ENCODE data around the gene NAT10. TPM values are rescaled to one million over a fixed set of nuclear protein-coding genes. Genes with fewer than 3 reads are reported as not detected.

NAT10 gene
- total RNA-seq, 1 donor from 2014 or later: 63.5 TPM

DNA sequence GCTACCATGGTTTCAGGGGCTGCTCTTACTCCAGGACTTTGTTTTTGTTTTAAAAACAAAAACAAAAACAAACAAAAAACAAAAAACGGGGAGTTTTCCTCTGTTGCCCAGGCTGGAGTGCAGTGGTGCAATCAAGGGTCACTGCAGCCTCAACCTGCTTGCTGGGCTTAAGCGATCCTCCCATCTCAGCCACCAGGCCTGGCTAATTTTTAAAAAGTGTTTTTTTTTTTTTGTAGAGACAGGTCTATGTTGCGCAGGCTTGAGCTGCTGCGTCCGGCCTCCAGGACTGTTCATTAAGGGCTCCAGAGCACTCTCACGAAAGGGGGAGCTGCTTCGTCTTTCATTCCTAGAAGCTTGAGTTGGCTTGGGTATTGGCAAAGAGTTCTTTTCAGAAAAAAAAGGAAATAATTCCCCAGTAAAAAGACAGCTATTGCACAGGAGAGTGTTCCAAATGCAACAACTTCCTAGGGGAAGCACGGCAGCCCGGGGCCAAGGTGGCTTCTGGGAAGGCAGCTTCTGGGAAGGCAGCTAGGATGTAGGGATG is 78.5 kb downstream of the NAT10 start:
- TF ChIP-seq, protein P1, sequence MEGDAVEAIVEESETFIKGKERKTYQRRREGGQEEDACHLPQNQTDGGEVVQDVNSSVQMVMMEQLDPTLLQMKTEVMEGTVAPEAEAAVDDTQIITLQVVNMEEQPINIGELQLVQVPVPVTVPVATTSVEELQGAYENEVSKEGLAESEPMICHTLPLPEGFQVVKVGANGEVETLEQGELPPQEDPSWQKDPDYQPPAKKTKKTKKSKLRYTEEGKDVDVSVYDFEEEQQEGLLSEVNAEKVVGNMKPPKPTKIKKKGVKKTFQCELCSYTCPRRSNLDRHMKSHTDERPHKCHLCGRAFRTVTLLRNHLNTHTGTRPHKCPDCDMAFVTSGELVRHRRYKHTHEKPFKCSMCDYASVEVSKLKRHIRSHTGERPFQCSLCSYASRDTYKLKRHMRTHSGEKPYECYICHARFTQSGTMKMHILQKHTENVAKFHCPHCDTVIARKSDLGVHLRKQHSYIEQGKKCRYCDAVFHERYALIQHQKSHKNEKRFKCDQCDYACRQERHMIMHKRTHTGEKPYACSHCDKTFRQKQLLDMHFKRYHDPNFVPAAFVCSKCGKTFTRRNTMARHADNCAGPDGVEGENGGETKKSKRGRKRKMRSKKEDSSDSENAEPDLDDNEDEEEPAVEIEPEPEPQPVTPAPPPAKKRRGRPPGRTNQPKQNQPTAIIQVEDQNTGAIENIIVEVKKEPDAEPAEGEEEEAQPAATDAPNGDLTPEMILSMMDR (conservative IDR thresholded peaks at IDR 0.05): no peak
- DNase-seq (ENCODE audit: extremely low spot score, unreplicated experiment): no peak
- H3K27me3 Mint-ChIP-seq: peaks cover 6% of the 10 kb centered on the region
- no peak overlapping the region for H3K27ac Mint-ChIP-seq
- H3K4me3 Mint-ChIP-seq: no peak overlapping the region
- H3K4me1 Mint-ChIP-seq (ENCODE audit: unreplicated experiment): peaks cover 27% of the 10 kb centered on the region
- H3K36me3 Mint-ChIP-seq: no peaks in the 10 kb centered on the region
- H3K9me3 Mint-ChIP-seq: no peaks in the 10 kb centered on the region

GRCh38 chr11:34184505-34185015 is 79.1 kb downstream of the NAT10 start:
- peaks cover 6% of the 10 kb centered on the region for H3K27me3 Mint-ChIP-seq
- no peak for DNase-seq (ENCODE audit: extremely low spot score, unreplicated experiment)
- H3K4me1 Mint-ChIP-seq (ENCODE audit: unreplicated experiment): peaks cover 32% of the 10 kb centered on the region
- TF ChIP-seq, protein P1 (conservative IDR thresholded peaks at IDR 0.05): no peak
- H3K4me3 Mint-ChIP-seq: no peak overlapping the region
- H3K36me3 Mint-ChIP-seq: no peaks in the 10 kb centered on the region
- no peaks in the 10 kb centered on the region for H3K9me3 Mint-ChIP-seq
- H3K27ac Mint-ChIP-seq: no peak overlapping the region

DNA sequence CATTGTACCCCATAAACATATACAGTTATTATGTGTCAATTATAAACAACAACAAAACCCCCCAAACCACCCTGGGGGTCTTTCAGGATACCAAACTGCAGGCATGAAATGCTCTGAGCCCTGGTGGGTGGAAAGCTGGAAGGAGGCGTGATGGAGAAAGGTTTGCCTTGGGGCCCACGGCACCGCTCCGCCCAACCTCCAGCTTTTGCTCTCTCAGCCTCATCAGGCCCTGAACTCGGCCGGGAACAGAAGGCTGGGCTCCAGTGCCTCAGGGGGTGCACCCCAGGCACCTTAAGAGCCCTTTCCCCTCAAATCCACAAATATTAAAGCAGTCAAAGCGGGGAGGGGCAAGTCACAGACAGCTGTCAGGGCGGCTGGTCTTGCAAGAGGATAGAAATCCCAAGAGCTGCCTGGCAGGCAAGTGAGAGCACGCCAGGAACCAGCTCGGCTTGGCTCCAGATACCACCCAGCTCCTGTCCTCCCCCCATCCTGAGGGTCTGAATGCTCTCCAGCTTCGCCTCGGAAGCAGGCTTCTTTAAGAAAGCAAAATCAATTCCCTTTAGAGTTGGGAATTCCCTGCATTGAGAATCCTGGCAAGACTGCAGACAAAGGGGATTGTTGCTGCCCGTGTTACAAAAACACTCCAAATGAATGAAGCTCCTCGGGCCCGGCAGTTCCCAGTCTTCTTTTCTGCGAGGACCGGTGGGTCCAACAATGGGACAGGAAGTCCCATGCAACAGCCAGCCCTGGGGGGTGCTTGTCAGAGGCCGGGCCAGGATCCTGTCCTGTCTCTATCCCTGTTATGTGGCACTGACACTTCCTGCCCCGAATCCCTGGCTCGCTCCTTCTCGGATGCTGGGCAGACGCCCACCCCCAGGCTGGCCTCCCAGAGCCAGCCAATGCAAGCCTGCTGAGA is 80.8 kb downstream of the NAT10 start:
- TF ChIP-seq, protein P1 (conservative IDR thresholded peaks at IDR 0.05): no peak
- no peak for DNase-seq (ENCODE audit: extremely low spot score, unreplicated experiment)
- no peak overlapping the region for H3K27ac Mint-ChIP-seq

DNA sequence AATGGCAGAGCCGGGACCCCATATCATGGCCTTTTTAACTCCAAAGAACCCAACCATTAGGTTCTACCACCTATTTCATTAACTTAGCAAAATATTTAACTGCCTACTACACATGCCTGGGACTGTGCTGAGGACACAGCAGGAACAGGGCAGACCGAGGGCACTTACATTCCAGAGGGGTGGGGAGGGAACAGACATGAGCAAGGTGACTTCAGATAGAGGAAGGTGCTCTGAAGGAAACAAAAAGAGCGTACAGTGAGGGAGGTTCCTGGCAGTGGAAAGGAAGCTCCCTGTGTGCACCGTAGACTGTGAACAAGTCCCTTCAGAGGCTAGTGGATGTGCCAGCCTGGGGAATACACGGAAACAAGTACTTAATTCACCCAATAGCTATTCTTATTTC is 82.8 kb downstream of the NAT10 start:
- H3K36me3 Mint-ChIP-seq: peaks cover 3% of the 10 kb centered on the region
- peaks cover 38% of the 10 kb centered on the region for H3K4me1 Mint-ChIP-seq (ENCODE audit: unreplicated experiment)
- DNase-seq (ENCODE audit: extremely low spot score, unreplicated experiment): no peak
- H3K27ac Mint-ChIP-seq: no peak overlapping the region
- no peaks in the 10 kb centered on the region for H3K9me3 Mint-ChIP-seq
- TF ChIP-seq, protein P1 (conservative IDR thresholded peaks at IDR 0.05): no peak
- H3K4me3 Mint-ChIP-seq: no peak overlapping the region
- peaks cover 6% of the 10 kb centered on the region for H3K27me3 Mint-ChIP-seq

More for the DNA sequence above, 80.8 kb downstream of the NAT10 start:
- H3K36me3 Mint-ChIP-seq: no peaks in the 10 kb centered on the region
- H3K9me3 Mint-ChIP-seq: no peaks in the 10 kb centered on the region
- H3K4me1 Mint-ChIP-seq (ENCODE audit: unreplicated experiment): peaks cover 30% of the 10 kb centered on the region
- H3K4me3 Mint-ChIP-seq: no peak overlapping the region
- H3K27me3 Mint-ChIP-seq: peaks cover 6% of the 10 kb centered on the region

- no peak for DNase-seq (ENCODE audit: extremely low spot score, unreplicated experiment)
- peak overlapping the region; percentile 12 for H3K27ac Mint-ChIP-seq
- peaks cover 6% of the 10 kb centered on the region for H3K27me3 Mint-ChIP-seq
- peaks cover 40% of the 10 kb centered on the region for H3K4me1 Mint-ChIP-seq (ENCODE audit: unreplicated experiment)
- no peak overlapping the region for H3K4me3 Mint-ChIP-seq
- H3K9me3 Mint-ChIP-seq: no peaks in the 10 kb centered on the region
- peaks cover 3% of the 10 kb centered on the region for H3K36me3 Mint-ChIP-seq
- TF ChIP-seq, protein P1 (conservative IDR thresholded peaks at IDR 0.05): no peak
Observed at GRCh38 chr11:34189191-34189590, 83.8 kb downstream of the NAT10 start.

Measured in type B pancreatic cell (in vitro differentiated cells).